Brain microvascular endothelial cell (primary cell): ENCODE measurements around the gene TXNIP.

ENCODE experiments used
- DNase-seq: peaks from one replicate; pipeline ENCODE4 v3.0.0-alpha.2; 2020
- H3K27ac ChIP-seq: fragments of 250-450 bp; sonication (Bioruptor Pico); 2 replicates; pipeline ENCODE4 v1.5.1; 2020; ENCODE audit warnings: mild to moderate bottlenecking, moderate library complexity
- H3K27me3 ChIP-seq: fragments of 250-450 bp; sonication (Bioruptor Pico); replicated peaks from 2 replicates; pipeline ENCODE4 v1.5.1; 2020; ENCODE audit warnings: mild to moderate bottlenecking
- H3K36me3 ChIP-seq: fragments of 250-450 bp; sonication (Bioruptor Pico); replicated peaks from 2 replicates; pipeline ENCODE4 v1.5.1; 2020; ENCODE audit warnings: mild to moderate bottlenecking
- H3K4me3 ChIP-seq: 2 replicates; pipeline ENCODE4 v1.5.1; 2011; ENCODE audit warnings: low read depth, mild to moderate bottlenecking, control low read depth, low read length, moderate library complexity
- CTCF ChIP-seq: IDR thresholded peaks from 2 replicates; pipeline ENCODE4 v1.5.1; 2011; ENCODE audit warnings: low read depth, mild to moderate bottlenecking, moderate library complexity, low read length, control low read depth, inconsistent platforms; ENCODE audit errors: missing control alignments
- in situ Hi-C: cut with HindIII; loops from 2 replicates; pipeline ENCODE4 v1.10.0; 2017; ENCODE audit warnings: low sequenced_read_pairs, low pct_ligation_motif_present

Gene TXNIP

GRCh38 chr1:145956361-145956760 is 40.0 kb downstream of the TXNIP start:
- H3K27ac ChIP-seq = peak overlapping the region; percentile 83
- H3K36me3 ChIP-seq = no peaks in the 10 kb centered on the region
- no peak for TF ChIP-seq CTCF
- DNase-seq = no peak
- H3K27me3 ChIP-seq = no peaks in the 10 kb centered on the region
- peak overlapping the region; percentile 79 for H3K4me3 ChIP-seq
- in situ Hi-C loops = no loop called here

GRCh38 chr1:145955436-145955835 is 40.9 kb downstream of the TXNIP start:
- Histone ChIP-seq H3K27ac (no peak overlapping the region), H3K27me3 (no peaks in the 10 kb centered on the region), H3K4me3 (no peak overlapping the region), H3K36me3 (no peaks in the 10 kb centered on the region)
- TF ChIP-seq CTCF = no peak
- DNase-seq = no peak
- in situ Hi-C loops = no loop called here

- H3K36me3 ChIP-seq = no peaks in the 10 kb centered on the region
- no peak overlapping the region for H3K27ac ChIP-seq
- in situ Hi-C loops = no loop called here
- no peak for DNase-seq
- H3K27me3 ChIP-seq = no peaks in the 10 kb centered on the region
- H3K4me3 ChIP-seq = no peak overlapping the region
- TF ChIP-seq CTCF = no peak
Measured at GRCh38 chr1:145953861-145954260, 42.5 kb downstream of the TXNIP start.

GRCh38 chr1:145952903-145953302 is 43.5 kb downstream of the TXNIP start:
- no peaks in the 10 kb centered on the region for H3K36me3 ChIP-seq
- DNase-seq = no peak
- H3K27me3 ChIP-seq = no peaks in the 10 kb centered on the region
- no peak overlapping the region for H3K4me3 ChIP-seq
- H3K27ac ChIP-seq = no peak overlapping the region
- TF ChIP-seq CTCF = no peak
- in situ Hi-C loops = no loop called here

- Histone ChIP-seq H3K4me3 (no peak overlapping the region), H3K27me3 (no peaks in the 10 kb centered on the region), H3K27ac (no peak overlapping the region), H3K36me3 (no peaks in the 10 kb centered on the region)
- DNase-seq = no peak
- in situ Hi-C loops = no loop called here
- no peak for TF ChIP-seq CTCF
Measured at GRCh38 chr1:145951526-145951925, 44.9 kb downstream of the TXNIP start.

- no peak for TF ChIP-seq CTCF
- Histone ChIP-seq H3K27ac (no peak overlapping the region), H3K4me3 (no peak overlapping the region), H3K36me3 (peaks cover 2% of the 10 kb centered on the region), H3K27me3 (no peaks in the 10 kb centered on the region)
- DNase-seq = no peak
- in situ Hi-C loops = no loop called here
Measured at GRCh38 chr1:145949219-145949618, 47.2 kb downstream of the TXNIP start.
